ENCODE data around the gene SLC35A3.

The SLC35A3 gene

DNA sequence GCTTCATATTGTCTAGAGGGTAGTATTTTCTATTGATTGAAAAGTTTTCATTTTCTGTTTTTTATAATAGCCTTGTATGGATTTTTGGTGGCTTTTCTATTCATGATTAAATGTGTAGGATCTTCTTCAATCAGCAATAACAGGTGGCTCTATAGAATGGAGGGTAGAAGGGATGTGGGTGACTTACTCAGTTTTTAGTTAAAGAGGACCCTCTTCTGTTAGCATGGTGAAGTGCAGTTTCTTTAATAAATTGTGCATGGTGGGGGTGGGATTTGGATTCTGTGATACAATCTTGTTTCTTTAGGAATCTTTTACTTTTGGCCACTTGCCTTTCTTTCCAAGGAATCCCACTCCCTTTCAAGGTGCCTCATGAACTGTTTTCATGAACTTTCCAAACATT is 64.7 kb downstream of the SLC35A3 start:
- TF ChIP-seq, protein P1, sequence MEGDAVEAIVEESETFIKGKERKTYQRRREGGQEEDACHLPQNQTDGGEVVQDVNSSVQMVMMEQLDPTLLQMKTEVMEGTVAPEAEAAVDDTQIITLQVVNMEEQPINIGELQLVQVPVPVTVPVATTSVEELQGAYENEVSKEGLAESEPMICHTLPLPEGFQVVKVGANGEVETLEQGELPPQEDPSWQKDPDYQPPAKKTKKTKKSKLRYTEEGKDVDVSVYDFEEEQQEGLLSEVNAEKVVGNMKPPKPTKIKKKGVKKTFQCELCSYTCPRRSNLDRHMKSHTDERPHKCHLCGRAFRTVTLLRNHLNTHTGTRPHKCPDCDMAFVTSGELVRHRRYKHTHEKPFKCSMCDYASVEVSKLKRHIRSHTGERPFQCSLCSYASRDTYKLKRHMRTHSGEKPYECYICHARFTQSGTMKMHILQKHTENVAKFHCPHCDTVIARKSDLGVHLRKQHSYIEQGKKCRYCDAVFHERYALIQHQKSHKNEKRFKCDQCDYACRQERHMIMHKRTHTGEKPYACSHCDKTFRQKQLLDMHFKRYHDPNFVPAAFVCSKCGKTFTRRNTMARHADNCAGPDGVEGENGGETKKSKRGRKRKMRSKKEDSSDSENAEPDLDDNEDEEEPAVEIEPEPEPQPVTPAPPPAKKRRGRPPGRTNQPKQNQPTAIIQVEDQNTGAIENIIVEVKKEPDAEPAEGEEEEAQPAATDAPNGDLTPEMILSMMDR (conservative IDR thresholded peaks at IDR 0.05; ENCODE audit: low read length), result peak; percentile 41
- no peak overlapping the region for H3K4me3 ChIP-seq (ENCODE audit: low read length)
- peak; percentile 16 for DNase-seq (ENCODE audit: low read depth)

DNA sequence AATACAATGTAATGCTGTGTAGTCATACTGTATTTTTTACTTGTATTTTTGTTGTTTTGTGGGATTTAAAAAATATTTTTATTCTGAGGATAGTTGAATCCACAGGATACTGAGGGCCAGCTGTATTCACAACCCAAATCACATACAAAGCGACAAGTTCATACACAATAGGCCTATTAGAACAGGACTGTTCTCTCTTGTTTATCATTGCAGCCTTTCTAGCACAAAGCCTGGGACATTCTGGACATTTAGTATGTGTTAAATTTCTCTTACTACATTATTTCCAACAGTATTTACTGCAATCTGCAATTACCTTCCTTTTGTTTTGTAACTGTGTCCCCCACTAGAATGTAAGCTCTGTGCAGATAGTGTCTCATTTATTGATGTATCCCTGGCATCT is 65.4 kb downstream of the SLC35A3 start:
- TF ChIP-seq, protein P1 (conservative IDR thresholded peaks at IDR 0.05; ENCODE audit: low read length), result no peak
- DNase-seq (ENCODE audit: low read depth), result no peak
- H3K4me3 ChIP-seq (ENCODE audit: low read length), result no peak overlapping the region

DNA sequence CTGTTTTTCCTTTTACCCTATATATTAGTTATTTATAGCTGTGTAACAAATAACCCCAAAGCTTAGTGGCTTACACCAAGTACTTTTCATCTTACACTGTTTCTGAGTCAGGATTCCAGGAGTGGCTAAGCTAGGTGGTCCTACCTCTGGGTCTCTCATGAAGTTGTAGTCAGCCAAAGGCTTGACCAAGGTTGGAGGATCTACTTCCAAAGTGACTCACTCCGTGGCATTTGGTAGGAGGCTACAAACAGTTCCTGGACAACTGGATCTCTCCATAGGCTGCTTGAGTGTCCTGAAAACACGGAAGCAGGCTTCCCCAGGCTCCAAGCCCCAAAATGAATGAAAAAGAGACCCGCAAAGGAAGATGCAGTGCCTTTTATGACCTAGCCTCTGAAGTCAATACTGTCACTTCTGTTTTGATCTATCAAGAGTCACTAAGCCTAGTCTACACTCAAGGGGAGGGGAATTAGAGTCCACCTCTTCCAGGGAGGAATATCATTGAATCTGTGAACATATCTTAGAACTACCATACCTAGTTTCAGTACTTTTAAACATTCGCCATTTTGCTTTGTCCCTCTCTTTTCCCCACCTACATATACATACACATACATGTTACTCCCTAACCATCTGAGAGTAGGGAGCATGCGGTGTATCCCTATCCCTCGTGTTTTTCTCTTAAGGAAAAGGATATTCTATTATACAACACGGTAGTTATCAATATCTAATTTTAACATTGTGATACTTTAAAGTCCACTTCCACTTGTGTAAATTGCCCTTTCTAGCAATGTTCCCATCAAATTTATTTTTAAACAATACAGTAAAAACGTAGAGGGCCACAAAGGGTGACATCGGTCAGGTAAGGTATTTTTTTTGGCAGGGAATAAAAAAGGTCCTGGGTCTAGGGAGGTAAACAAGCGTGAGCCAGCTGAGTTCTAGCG is 67.2 kb downstream of the SLC35A3 start:
- TF ChIP-seq, protein P1 (conservative IDR thresholded peaks at IDR 0.05; ENCODE audit: low read length), result no peak
- peak; percentile 24 for DNase-seq (ENCODE audit: low read depth)
- peak overlapping the region; percentile 84 for H3K4me3 ChIP-seq (ENCODE audit: low read length)

DNA sequence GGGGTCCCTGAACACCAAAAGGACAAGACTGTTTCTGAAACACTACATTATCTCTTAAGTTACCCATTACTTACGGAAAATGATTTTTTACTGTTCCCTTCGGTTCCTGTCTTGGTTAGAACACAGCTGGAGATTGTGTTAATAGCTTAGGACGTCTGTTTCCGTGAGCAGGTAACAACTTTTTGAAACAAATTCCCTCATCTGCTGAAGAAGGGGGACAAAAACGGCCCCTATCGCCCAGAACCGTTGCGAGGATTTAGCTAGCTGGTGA is 67.8 kb downstream of the SLC35A3 start:
- DNase-seq (ENCODE audit: low read depth), result no peak
- H3K4me3 ChIP-seq (ENCODE audit: low read length), result peak overlapping the region; percentile 84
- TF ChIP-seq, protein P1 (conservative IDR thresholded peaks at IDR 0.05; ENCODE audit: low read length), result no peak

DNA sequence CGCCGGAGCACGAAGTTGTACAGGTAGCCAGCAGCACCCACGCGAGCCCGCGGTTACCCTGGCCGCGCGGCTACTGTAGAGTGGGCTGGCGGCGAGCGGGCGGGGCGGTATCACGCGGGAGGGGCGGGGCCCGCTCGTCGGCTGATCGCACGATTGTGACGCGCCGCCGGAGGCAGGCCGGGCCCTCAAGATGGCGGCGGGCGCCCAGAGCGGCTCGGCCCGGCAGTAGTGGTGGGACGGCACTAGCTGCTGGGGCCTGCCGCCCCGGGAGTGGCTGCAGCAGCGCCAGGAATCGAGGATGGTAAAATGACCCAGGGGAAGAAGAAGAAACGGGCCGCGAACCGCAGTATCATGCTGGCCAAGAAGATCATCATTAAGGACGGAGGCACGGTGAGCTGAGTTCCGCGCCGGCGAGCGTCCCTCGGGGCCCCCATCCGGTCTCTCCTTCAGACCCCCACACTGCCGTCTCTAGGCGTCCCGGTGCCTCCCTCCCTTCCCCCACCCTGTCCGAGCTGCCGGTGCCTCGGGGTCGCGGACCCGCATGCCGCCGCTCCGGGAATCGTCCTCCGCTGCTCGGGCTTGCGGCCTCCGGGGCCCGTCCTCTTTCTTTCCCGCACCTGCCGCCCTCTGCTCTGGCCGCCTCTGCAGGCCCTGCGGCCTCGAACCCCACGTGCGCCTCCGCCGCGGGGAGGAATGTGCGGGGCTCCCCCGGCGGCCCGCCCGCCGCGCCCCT is 68.3 kb downstream of the SLC35A3 start:
- H3K4me3 ChIP-seq (ENCODE audit: low read length), result peak overlapping the region; percentile 84
- peak; percentile 82 for DNase-seq (ENCODE audit: low read depth)
- TF ChIP-seq, protein P1 (conservative IDR thresholded peaks at IDR 0.05; ENCODE audit: low read length), result no peak

DNA sequence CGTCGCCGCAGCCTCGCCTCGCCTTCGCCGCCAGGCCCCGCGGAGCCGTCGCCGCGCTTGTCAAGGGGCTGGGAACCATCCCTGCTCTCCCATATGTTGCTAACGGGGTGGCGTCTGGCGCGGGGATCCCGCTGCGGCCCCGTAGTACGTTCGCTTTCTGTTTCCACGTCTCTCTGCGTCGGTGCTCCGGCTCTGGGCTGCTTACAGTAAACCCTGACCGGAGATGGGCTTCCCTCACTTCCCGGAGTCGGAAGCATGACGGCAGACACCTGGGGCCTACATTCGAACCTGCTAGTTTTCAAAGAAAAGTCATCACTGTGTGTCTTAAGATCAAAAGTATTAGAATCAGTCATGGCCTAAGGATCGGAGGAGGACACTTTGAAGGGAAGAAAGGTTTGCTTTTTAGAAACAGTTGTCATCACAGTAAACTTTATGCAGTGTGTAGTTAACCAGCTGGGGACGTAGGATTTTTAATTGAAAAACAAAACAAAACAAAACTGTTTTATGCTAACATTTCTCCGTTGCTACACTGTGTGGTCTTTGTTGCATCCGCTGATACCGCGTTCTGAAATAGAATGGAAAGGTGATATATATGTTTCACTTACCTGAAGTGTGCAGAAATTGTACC is 69.0 kb downstream of the SLC35A3 start:
- TF ChIP-seq, protein P1 (conservative IDR thresholded peaks at IDR 0.05; ENCODE audit: low read length), result peak; percentile 36
- peak overlapping the region; percentile 84 for H3K4me3 ChIP-seq (ENCODE audit: low read length)
- DNase-seq (ENCODE audit: low read depth), result peak; percentile 61
